HG03196 (cell line): Measurements from ENCODE around the gene ZMYND15.

ENCODE experiments used
- ATAC-seq: cut with Tn5 transposase; IDR thresholded peaks from one replicate; pipeline ENCODE4 v1.9.1; 2021; ENCODE audit not compliant: unreplicated experiment

ZMYND15 gene

GRCh38 chr17:4786106-4786511 lies 46.5 kb downstream of the ZMYND15 start, which contains the start of gene VMO1:
TSS of gene VMO1 (minus strand) at chr17:4786364. CDS start at chr17:4786352, 12 bp downstream.
- ATAC-seq: no peak

DNA sequence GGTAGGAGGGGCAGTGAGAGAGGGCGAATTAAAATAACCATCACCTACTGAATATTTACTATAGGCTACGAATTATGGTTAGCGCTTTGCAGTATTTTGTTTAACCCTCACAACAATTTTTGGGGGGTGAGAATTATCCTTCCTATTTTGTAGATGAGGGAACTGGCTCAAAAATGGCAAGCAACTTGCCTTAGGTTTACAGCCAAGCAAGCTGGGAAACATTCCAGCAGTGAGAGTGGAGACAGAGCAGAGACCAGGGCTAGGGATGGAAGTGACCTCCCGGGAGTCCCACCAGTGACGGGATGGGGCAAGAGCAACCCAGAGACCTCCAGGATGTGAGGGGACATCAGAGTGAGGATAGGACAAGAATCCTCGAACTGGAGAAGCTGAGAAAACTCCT lies 46.9 kb downstream of the ZMYND15 start:
- ATAC-seq: no peak

GRCh38 chr17:4788159-4788806 lies 48.6 kb downstream of the ZMYND15 start:
- no peak for ATAC-seq

DNA sequence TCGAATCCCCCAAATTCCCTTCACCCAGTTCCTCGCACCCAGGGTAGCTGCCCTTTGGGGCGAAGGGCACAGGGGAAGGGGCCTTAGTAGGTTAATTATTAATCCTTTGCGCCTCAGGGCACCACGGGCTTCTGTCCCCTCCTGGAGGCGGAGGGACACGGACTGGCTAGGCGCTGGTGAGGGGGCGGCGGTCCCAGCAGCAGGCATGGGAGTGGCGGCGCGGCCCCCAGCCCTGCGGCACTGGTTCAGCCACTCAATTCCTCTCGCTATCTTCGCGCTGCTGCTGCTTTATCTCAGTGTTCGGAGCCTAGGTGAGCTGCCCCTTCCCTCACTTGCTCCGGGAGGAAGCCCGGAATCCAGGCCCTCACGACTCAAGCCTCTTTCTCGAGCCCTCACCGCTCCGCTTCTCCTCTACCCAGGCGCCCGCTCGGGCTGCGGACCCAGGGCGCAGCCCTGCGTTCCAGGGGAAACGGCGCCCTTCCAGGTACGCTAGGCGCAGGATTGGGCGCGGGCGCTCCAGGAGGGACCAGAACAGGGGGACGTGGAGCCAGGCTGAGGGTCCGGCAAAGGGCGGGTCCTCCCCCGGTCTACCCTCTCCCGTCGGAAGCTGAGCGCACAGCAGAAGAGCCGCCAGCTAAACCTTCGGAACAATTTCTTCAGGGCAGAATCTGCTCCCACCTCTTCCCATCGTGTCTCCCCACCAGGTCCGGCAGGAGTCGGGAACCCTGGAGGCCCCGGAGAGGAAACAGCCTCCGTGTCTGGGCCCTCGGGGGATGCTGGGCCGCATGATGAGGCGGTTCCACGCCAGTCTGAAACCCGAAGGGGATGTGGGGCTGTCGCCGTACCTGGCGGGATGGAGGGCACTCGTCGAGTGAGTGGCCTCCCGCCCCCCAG lies 49.4 kb downstream of the ZMYND15 start, which contains the start of gene GLTPD2:
GLTPD2 (plus strand) TSS at position 158 of the 894 bp plus-strand sequence; CDS start at position 206, 48 bp downstream.
- ATAC-seq: no peak

DNA sequence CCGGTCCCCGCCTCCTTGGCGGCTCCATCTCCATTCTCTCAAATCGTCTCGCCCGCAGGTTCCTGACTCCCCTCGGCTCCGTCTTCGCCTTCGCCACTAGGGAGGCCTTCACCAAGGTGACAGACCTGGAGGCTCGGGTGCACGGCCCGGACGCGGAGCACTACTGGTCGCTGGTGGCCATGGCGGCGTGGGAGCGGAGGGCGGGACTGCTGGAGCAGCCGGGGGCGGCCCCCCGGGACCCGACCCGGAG lies 50.0 kb downstream of the ZMYND15 start:
- no peak for ATAC-seq

DNA sequence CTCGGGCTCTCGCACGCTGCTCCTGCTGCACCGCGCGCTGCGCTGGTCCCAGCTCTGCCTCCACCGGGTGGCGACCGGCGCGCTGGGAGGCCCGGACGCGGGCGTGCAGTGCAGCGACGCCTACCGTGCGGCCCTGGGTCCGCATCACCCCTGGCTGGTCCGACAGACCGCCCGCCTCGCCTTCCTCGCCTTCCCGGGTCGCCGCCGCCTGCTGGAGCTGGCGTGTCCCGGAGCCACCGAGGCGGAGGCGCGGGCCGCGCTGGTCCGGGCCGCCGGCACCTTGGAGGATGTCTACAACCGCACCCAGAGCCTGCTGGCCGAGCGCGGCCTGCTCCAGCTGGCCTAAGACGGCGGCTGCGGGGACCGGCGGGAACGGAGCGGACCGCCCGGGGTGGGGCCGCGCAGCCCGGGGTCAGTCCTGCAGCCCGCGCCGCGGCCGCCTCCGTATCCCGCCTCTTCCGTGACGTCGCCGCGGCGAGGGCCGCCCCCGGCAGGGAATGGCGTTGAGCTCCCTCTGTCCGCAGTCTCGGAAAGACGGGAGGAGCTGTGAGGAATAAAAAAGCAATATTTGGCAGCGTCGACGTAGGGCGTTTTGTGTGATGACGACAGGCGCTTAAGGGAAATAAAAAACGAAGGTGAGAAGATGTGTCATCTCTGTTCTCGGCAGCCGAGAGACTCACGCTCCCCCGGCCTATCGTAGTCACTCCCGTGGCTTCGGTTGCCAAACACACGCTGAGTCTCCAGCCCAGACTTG lies 50.5 kb downstream of the ZMYND15 start:
- peak; percentile 79 for ATAC-seq

DNA sequence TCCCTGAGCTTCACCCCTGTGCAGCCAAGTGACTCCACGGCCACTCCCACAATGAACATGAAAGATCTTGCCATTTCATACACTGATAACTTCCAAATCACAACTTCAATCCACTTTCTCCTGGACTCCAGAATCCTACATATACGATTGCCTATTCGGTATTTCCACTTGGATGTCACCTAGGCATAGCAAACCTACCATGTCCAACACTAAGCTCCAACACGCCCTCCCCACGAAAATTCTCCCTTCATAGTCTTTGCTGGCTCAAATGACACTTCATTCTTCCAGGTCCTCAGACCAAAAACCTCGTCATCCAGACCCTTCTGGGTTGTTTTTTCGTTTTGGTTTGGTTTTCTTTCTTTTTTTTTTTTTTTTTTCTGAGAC lies 51.1 kb downstream of the ZMYND15 start:
- ATAC-seq: no peak

DNA sequence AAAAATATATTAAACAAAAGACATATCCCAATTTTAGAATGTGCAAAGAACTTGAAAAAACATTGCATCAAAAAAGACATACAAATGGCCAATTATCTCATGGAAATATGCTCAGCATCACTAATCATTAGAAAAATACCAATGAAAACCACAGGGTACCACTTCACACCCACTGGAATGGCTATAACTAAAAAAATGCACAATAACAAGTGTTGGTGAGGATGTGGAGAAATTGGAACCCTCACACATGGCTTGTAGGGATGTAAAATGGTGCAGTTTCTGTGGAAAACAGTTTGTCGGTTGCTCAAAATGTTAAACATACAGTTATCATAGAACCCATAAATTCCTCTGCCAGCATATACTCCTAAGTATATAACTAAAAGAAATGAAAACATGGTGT lies 55.5 kb downstream of the ZMYND15 start:
- no peak for ATAC-seq
